ENCODE data around the gene SENP3.

SENP3 gene
- 4.1 to 13.6 (median 9.2) reads per million in 4 donors for total RNA-seq

DNA sequence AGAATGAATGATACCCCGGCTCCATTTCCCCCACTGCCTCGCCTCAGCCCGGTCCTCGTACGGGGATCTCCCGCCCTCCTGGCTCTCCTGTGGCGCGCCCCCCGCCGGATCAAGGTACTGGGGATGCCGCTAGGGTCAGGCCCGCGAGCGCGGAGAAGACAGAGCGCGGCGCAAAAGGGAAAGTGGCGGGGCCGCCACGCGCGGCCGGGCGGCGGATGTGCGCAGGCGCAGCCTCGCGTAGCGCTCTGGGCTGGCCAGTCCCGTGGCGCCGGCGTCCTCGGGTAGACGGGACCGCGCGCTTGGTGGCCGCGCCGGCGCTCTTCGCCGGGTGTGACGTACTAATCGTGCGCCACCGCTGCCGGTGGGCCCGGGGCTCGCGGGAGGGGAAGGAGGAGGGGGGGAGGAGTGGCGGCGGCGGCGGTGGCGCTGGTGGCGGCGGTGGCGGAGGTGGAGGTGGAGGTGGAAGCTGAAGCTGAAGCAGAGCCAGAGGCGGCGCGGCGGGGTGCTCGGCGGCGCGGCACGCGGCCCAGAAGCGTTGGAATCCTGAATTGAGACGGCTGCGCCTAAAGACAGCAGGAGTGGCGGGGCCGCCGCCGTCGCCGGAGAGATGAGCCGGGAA is at the start of gene SENP3:
Gene SENP3 (plus strand): TSS at position 331 of the 619 bp plus-strand sequence. CDS start 1,158 bp downstream, outside the sequence.
- peak; percentile 86 to 95 (median 88) for DNase-seq

DNA sequence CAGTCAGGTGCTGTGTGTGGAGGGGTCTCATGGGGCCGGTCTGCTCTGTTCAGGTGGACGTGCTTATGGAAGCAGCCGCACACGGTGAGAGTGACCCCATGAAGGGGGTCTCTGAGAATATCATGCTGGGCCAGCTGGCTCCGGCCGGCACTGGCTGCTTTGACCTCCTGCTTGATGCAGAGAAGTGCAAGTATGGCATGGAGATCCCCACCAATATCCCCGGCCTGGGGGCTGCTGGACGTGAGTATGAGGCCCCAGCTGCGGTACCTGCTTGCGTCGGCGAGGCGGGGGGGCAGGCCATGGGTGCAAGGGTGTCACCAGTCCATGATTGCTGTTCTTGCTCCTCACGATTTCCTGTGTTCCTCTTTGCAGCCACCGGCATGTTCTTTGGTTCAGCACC is 49.6 kb upstream of the SENP3 start:
- DNase-seq: no peak

- DNase-seq: no peak
Measured at GRCh38 chr17:7512824-7513540, 48.7 kb upstream of the SENP3 start.

- DNase-seq: no peak
Measured at GRCh38 chr17:7513850-7514419, 47.8 kb upstream of the SENP3 start.

DNA sequence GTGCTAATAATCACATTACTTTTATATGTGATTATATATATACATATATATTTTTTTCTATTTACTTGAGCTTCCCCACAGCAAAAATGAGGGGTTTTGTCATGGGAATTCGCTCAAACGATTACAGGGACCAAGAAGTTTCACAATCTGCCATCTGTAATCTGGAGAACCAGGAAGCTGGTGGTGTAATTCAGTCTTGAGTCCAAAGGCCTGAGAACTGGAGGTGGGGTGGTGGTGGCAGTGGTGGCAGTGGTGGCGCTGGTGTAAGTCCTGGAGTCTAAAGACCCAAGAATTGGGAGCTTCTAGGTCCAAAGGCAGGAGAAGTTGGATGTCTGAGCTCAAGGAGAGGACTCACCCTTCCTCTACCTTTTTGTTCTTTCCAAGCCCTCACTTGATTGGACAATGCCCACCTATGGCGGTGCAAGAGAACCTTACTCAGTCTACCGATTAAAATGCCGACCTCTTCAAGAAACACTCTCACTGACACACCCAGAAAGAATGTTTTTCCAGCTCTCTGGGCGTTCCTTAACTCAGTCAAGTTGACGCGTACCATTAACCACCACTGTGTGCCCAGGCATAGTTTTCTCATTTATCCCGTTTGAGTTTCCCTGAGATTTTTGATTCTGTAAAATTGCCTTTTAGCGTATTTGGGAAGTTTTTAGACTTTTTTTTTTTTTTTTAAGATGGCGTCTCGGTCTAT is 45.7 kb upstream of the SENP3 start:
- no peak for DNase-seq

GRCh38 chr17:7523033-7523432 is 38.7 kb upstream of the SENP3 start:
- peak in 4 of 5 donors; percentile 33 to 52 (median 40) for DNase-seq

DNA sequence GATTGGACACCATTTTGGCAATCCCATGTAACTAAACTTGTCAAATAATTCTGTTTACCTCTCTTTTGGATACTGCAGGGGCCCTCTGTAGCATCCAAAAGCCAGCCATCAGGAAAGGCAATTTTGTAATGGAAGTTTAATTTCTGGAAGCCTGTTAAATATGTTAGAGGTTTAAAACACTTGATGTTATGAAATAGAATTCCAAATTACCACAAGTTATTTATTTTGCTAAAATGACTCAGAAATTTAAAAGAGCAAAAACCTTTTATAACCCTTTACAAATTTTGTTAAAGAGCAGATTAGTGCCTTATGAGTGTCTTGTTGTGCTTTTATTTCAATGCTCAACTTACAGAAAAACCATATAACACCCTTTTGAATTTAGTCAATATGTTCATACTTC is 32.9 kb upstream of the SENP3 start:
- DNase-seq: no peak

DNA sequence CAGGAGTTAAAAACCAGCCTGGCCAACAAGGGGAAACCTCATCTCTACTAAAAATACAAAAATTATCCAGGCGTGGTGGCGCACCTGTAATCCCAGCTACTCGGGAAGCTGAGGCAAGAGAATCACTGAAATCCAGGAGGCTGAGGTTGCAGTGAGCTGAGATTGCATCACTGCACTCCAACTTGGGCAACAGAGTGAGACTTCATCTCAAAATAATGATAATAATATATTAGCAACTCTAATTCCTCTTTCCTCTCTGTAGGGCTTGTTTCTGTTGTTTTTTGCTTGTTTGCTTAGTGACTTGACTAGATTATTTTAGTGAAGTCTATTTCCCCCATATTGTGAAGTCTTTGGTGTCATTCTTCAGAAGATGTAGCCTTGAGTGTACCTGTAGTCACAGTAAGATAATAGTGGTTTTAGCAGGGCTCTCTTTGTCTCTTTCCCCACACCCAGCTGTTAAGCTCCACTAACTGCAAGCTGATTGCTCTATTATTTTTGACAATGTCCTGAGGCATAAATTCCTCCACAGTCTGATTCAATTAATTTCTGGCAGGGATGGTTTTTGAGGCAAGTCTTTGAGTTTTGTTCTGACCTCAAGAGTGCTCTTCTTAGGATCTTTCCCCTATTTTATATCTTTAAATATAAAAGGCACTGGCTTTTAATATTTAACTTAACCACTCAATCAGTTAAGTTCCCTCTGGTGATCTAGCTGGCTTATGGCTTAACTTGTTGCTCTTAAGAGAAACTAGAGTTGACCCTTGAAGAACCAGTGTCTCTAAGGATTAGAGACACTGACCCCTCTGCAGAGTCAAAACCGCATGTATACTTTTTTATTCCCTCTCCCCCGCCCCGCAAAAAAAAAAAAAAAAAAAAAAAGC is 31.5 kb upstream of the SENP3 start:
- DNase-seq: no peak

GRCh38 chr17:7538050-7538449 is 23.7 kb upstream of the SENP3 start:
- DNase-seq: no peak

DNA sequence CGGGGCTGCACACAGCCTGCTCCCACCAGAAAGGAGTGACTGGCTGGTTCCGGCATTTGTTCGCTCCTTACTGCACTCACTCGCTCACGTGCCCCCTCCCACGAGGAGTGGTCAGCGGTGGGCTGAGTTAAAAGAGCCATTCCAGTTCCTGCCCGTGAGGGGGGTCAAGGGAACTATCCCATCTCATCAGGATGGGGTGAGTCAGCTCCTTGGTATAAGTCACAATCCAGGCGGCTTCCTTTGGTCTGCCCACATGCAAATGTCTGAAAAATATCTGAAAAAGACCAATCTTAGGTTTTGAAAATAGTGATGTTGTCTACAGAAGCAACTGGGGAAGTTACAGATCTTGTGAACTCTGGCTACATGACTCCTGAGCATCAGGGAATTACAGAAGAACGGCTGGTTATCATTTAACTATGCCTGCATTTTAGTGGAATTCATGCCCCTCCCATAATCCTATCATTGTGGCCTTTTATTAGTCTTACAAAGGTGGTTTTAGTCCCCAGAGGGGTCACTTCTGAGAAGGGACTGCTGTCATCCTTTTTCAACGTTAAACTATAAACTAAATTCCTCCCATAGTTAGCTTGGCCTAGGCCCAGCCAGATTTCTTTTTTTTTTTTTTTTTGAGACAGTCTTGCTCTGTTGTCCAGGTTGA is 22.7 kb upstream of the SENP3 start:
- DNase-seq: no peak

- DNase-seq: no peak
Measured at GRCh38 chr17:7541074-7541621, 20.6 kb upstream of the SENP3 start.

GRCh38 chr17:7544911-7545310 is 16.8 kb upstream of the SENP3 start:
- no peak for DNase-seq

DNA sequence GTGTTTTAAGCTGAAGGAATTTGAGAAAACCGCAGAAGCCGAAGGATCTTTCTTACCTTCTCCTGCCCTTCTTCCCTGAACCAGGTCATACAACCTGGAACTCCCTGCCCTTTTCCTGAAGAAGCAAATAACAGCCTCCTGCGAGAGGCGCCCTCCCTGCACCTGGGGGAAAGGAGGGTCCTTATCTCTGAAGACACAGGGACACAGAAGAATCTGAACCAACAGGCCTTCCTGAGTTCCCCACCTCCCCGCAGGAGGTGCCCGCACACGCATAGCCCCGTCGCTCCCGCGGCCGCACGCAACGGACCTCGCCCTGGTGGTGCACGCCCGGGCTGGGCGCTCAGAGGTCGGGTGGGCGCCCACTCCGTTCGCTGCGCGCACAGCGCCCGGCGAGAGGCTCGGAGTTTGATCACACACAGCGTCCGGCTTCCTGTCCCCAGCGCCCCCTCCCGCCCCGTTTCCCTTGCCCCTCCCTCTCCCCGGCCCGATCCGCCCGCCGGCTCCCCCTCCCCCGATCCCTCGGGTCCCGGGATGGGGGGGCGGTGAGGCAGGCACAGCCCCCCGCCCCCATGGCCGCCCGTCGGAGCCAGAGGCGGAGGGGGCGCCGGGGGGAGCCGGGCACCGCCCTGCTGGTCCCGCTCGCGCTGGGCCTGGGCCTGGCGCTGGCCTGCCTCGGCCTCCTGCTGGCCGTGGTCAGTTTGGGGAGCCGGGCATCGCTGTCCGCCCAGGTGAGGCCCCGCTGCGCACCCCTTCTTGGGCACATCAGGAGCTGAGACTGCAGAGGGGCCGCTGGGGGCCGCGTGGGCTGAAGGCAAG is 12.9 kb upstream of the SENP3 start, which contains the start of gene TNFSF12:
Gene TNFSF12 (plus strand): TSS at position 474 of the 816 bp plus-strand sequence. CDS start 96 bp downstream, at position 570.
- DNase-seq: peak; percentile 34 to 61 (median 41)

- peak in 2 of 5 donors; percentile 23 to 48 for DNase-seq
Measured at GRCh38 chr17:7549401-7550055, 12.2 kb upstream of the SENP3 start.

DNA sequence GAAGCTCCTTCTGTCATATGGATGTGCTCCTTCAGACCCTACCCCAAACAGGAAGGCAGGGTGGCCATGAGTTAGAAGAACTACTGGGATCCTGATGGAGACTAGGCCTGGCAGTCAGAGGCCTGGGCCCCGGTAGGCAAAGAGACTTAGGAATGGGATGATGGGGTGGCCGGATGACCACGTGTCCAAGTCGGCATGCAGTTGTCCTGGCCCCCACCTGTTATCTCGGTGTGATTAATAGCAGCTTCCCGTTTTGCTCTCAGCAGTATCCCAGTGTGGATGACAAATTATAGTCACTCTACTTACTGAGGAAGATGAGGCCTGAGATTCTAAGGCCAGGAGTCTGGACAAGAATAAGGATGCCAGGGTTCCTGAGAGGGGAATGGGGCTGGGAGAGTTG is 11.4 kb upstream of the SENP3 start:
- no peak for DNase-seq

DNA sequence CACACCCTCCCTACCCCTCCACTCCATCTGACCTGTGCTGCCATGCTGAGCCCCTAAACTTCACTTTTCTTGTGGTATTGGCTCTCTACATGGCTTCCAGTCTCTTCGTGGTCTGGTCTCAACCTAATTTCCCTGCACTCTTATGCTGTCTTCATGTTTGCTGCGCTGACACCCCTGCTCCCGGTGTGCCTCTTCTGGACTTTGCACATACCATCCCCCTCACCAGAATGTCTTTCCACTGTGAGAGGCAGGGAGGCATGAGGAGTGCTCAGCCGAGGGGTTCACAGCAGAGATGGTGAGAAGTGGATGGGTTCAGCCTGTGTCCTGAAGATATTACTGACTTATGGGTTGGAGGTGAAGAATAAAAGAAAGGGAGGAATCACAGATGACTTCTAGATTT is 10.3 kb upstream of the SENP3 start:
- no peak for DNase-seq

DNA sequence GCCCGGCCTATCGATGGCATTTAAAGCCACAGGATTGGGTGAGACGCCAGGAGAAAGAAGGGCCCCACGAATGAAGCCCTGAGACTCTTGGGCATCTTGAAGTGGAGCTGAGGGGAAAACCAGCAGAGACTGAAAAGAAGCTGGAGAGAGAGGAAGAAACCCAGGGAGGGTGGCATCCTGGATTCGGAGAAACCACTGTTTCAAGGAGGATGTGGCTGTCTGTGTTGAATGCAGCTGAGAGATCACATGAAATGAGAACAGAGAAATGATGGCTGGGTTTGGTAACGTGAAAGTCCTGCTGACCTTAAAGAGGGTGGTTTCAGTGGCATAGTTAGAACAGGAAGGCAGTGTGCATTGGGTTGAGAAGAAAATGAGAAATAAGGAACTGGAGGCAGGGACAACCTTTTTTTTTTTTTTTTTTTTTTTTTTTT is 9.1 kb upstream of the SENP3 start:
- DNase-seq: peak in 2 of 5 donors; percentile 31 to 94

DNA sequence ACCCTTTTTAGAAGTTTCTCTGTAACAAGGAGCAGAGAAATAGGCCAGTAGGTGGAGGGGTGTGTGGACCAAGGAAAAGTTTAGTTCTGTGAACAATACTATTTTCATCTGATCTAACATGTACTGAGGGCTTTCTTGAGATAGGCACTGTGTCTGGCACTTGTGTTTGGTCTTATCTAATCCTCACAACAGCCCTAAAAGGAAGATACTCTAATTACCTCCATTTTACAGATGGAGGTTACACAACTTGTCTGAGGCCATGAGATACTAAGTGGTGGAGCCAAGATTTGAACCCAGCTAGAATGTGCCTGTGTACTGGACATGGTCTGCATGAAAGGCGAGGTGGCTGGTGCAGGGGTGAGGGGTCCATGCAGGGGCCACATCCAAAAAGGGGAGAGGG is 8.4 kb upstream of the SENP3 start:
- DNase-seq: no peak

- DNase-seq: no peak
Measured at GRCh38 chr17:7555320-7555948, 6.3 kb upstream of the SENP3 start.

Measured in T-helper 1 cell (primary cell).